ENCODE measurements around the gene GCNT1. TPM values are rescaled to one million over a fixed set of nuclear protein-coding genes. Genes with fewer than 3 reads are reported as not detected.

The GCNT1 gene
- 1 to 10 TPM; 4.2 to 4.6 TPM for total RNA-seq

GRCh38 chr9:76458903-76459693 lies at the start of gene GCNT1:
GCNT1 (plus strand) TSS chr9:76459182; CDS start chr9:76502382, 43,200 bp downstream.
- no peaks in the 10 kb centered on the region for H3K27me3 Mint-ChIP-seq
- H3K36me3 Mint-ChIP-seq (ENCODE audit: low read depth): peaks cover 3% of the 10 kb centered on the region
- ChIA-PET POLR2A (interaction anchor here (0.7 to 1.0 kb wide), 2 partner anchors 64 to 103 kb away, joined by 3 to 4 read pairs; no protein-coding TSS in a partner anchor), CTCF (interaction anchor here (0.7 to 1.3 kb wide), 9 partner anchors 8 to 246 kb away, joined by 3 to 6 read pairs (median 4); partner anchors contain the start of gene RFK)
- H3K4me1 Mint-ChIP-seq: peaks cover 26% of the 10 kb centered on the region
- peak within 1 kb of the TSS; percentile 77 for H3K27ac Mint-ChIP-seq
- intact Hi-C loops (cut with DNase I, micrococcal nuclease): loop anchor here (1.0 to 5.0 kb wide), 7 partner anchors 16 to 718 kb away; partner anchors contain the start of genes RFK (in 2 of the 2) and VPS13A (in 1 of the 2)
- peak within 1 kb of the TSS; percentile 85 for H3K4me3 Mint-ChIP-seq
- ATAC-seq: peak; percentile 96
- H3K9me3 Mint-ChIP-seq (ENCODE audit: low read depth): no peaks in the 10 kb centered on the region
- DNase-seq: peak; percentile 95

DNA sequence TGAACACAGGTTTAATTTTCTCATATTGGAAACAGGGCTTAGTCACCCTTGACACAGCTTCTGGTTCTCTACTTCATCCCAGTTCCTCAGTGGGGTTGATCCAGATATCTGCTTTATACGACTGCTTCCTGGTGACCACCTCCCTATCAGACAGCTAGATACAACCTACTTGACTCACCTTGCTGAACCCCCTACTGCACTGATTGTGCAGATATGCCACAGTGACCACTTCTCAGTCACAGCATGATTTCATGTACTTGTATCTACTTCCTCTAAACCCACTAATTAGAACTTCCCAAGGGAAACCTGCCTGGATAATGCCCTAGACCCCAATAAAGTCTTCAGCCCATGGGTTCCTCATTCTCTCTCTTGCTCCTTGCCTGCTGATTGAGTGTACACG lies 46.3 kb upstream of the GCNT1 start:
- Mint-ChIP-seq H3K36me3 (ENCODE audit: low read depth) (peaks cover 8% of the 10 kb centered on the region), H3K4me3 (no peak overlapping the region), H3K4me1 (peaks cover 10% of the 10 kb centered on the region), H3K27ac (no peak overlapping the region), H3K9me3 (ENCODE audit: low read depth) (peaks cover 8% of the 10 kb centered on the region), H3K27me3 (peaks cover 3% of the 10 kb centered on the region)
- CTCF ChIA-PET: no interaction called here
- no peak for DNase-seq
- POLR2A ChIA-PET: no interaction called here
- no peak for ATAC-seq
- intact Hi-C loops (cut with DNase I, micrococcal nuclease): no loop called here

- no peak for DNase-seq
- POLR2A ChIA-PET: no interaction called here
Measured at GRCh38 chr9:76413658-76414057, 45.3 kb upstream of the GCNT1 start.

DNA sequence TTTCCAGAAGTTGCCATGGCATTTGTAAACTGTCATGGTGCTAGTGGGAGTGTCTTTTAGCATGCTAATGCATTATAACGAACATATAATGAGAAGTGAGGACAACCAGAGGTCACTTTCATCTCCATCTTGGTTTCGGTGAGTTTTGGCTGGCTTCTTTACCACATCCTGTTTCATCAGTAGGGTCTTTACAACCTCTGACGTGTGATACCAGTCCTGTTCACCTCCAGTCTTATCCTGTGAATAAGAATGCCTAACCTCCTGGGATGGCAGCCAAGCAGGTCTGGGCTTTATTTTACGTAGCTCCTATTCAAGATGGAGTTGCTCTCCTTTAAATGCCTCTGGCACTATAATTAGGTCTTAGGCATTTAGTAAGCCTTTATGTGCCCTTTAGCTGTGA lies 44.3 kb upstream of the GCNT1 start:
- ATAC-seq (no peak), DNase-seq (no peak)
- no peak overlapping the region for H3K27ac Mint-ChIP-seq
- peaks cover 10% of the 10 kb centered on the region for H3K4me1 Mint-ChIP-seq
- ChIA-PET CTCF (no interaction called here), POLR2A (no interaction called here)
- H3K4me3 Mint-ChIP-seq: no peak overlapping the region
- peaks cover 5% of the 10 kb centered on the region for H3K27me3 Mint-ChIP-seq
- peaks cover 8% of the 10 kb centered on the region for H3K9me3 Mint-ChIP-seq (ENCODE audit: low read depth)
- intact Hi-C loops (cut with DNase I, micrococcal nuclease): no loop called here
- peaks cover 8% of the 10 kb centered on the region for H3K36me3 Mint-ChIP-seq (ENCODE audit: low read depth)

More at GRCh38 chr9:76413658-76414057, 45.3 kb upstream of the GCNT1 start:
- intact Hi-C loops (cut with DNase I, micrococcal nuclease): no loop called here
- Mint-ChIP-seq H3K4me1 (peaks cover 10% of the 10 kb centered on the region), H3K27ac (no peak overlapping the region), H3K27me3 (peaks cover 3% of the 10 kb centered on the region), H3K36me3 (ENCODE audit: low read depth) (peaks cover 8% of the 10 kb centered on the region), H3K9me3 (ENCODE audit: low read depth) (peaks cover 8% of the 10 kb centered on the region), H3K4me3 (no peak overlapping the region)
- CTCF ChIA-PET: no interaction called here
- ATAC-seq: no peak

- intact Hi-C loops (cut with DNase I, micrococcal nuclease): no loop called here
- no peak for DNase-seq
- peaks cover 10% of the 10 kb centered on the region for H3K4me1 Mint-ChIP-seq
- ChIA-PET CTCF (no interaction called here), POLR2A (no interaction called here)
- no peak overlapping the region for H3K27ac Mint-ChIP-seq
- ATAC-seq: no peak
- peaks cover 5% of the 10 kb centered on the region for H3K27me3 Mint-ChIP-seq
- peaks cover 8% of the 10 kb centered on the region for H3K9me3 Mint-ChIP-seq (ENCODE audit: low read depth)
- H3K36me3 Mint-ChIP-seq (ENCODE audit: low read depth): peaks cover 8% of the 10 kb centered on the region
- H3K4me3 Mint-ChIP-seq: no peak overlapping the region
Measured at GRCh38 chr9:76415154-76415553, 43.8 kb upstream of the GCNT1 start.

- POLR2A ChIA-PET: no interaction called here
- Mint-ChIP-seq H3K4me3 (no peak overlapping the region), H3K27me3 (peaks cover 5% of the 10 kb centered on the region), H3K36me3 (ENCODE audit: low read depth) (peaks cover 8% of the 10 kb centered on the region), H3K4me1 (peaks cover 10% of the 10 kb centered on the region), H3K27ac (no peak overlapping the region), H3K9me3 (ENCODE audit: low read depth) (peaks cover 8% of the 10 kb centered on the region)
- ATAC-seq (no peak), DNase-seq (no peak)
- CTCF ChIA-PET: no interaction called here
- intact Hi-C loops (cut with DNase I, micrococcal nuclease): no loop called here
Measured at GRCh38 chr9:76415731-76416130, 43.3 kb upstream of the GCNT1 start.

GRCh38 chr9:76417394-76417793 lies 41.6 kb upstream of the GCNT1 start:
- Mint-ChIP-seq H3K9me3 (ENCODE audit: low read depth) (peaks cover 8% of the 10 kb centered on the region), H3K27ac (no peak overlapping the region), H3K4me1 (peaks cover 10% of the 10 kb centered on the region), H3K36me3 (ENCODE audit: low read depth) (peaks cover 8% of the 10 kb centered on the region), H3K27me3 (peaks cover 5% of the 10 kb centered on the region), H3K4me3 (no peak overlapping the region)
- intact Hi-C loops (cut with DNase I, micrococcal nuclease): no loop called here
- ATAC-seq (no peak), DNase-seq (no peak)
- CTCF ChIA-PET: interaction anchor here (1.0 to 1.6 kb wide), 2 partner anchors 13 to 16 kb away, joined by 3 to 6 read pairs; no protein-coding TSS in a partner anchor
- POLR2A ChIA-PET: no interaction called here

- DNase-seq (no peak), ATAC-seq (no peak)
- H3K4me1 Mint-ChIP-seq: peaks cover 22% of the 10 kb centered on the region
- intact Hi-C loops (cut with DNase I, micrococcal nuclease): no loop called here
- H3K4me3 Mint-ChIP-seq: no peak overlapping the region
- H3K9me3 Mint-ChIP-seq (ENCODE audit: low read depth): no peaks in the 10 kb centered on the region
- H3K36me3 Mint-ChIP-seq (ENCODE audit: low read depth): no peaks in the 10 kb centered on the region
- H3K27ac Mint-ChIP-seq: no peak overlapping the region
- ChIA-PET CTCF (interaction anchor here (1.0 to 2.0 kb wide), 4 partner anchors 15 to 26 kb away, joined by 3 to 10 read pairs (median 6); partner anchors contain the start of gene RFK), POLR2A (no interaction called here)
- H3K27me3 Mint-ChIP-seq: peaks cover 2% of the 10 kb centered on the region
Measured at GRCh38 chr9:76419782-76420380, 39.1 kb upstream of the GCNT1 start.

GRCh38 chr9:76423216-76424177 lies 35.5 kb upstream of the GCNT1 start:
- H3K27me3 Mint-ChIP-seq: peaks cover 2% of the 10 kb centered on the region
- intact Hi-C loops (cut with DNase I, micrococcal nuclease): loop anchor here (1.0 kb wide), 4 partner anchors 15 to 40 kb away; no protein-coding TSS in a partner anchor
- CTCF ChIA-PET: interaction anchor here (0.8 to 3.2 kb wide), 5 partner anchors 10 to 30 kb away, joined by 3 to 12 read pairs (median 3); partner anchors contain the start of gene RFK
- no peak overlapping the region for H3K4me3 Mint-ChIP-seq
- DNase-seq (no peak), ATAC-seq (peak; percentile 42)
- POLR2A ChIA-PET: interaction anchor here (0.8 kb wide), 1 partner anchor 16 kb away, joined by 6 read pairs; no protein-coding TSS in a partner anchor
- peak overlapping the region; percentile 33 for H3K27ac Mint-ChIP-seq
- peaks cover 28% of the 10 kb centered on the region for H3K4me1 Mint-ChIP-seq
- H3K36me3 Mint-ChIP-seq (ENCODE audit: low read depth): no peaks in the 10 kb centered on the region
- no peaks in the 10 kb centered on the region for H3K9me3 Mint-ChIP-seq (ENCODE audit: low read depth)

DNA sequence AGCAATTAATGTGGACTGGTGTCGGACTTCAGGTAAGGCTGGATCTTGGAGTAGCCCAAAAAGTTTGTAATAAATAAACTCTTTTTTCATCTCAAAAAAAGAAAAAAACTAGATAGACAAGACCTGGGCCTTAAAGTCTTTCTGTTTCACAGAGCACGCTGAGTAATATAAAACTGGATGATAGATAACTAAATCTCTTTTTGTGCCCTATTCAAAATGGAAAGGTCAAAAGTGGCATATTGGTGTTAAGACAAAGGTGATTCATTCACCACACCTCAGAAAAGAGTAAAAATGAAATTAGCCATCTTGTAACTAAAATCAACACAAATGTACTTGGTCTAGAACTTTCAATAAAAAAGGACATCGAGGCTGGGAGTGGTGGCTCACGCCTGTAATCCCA lies 34.5 kb upstream of the GCNT1 start:
- Mint-ChIP-seq H3K36me3 (ENCODE audit: low read depth) (no peaks in the 10 kb centered on the region), H3K27ac (peak overlapping the region; percentile 79), H3K9me3 (ENCODE audit: low read depth) (no peaks in the 10 kb centered on the region), H3K27me3 (peaks cover 2% of the 10 kb centered on the region), H3K4me3 (peak overlapping the region; percentile 8), H3K4me1 (peaks cover 28% of the 10 kb centered on the region)
- ATAC-seq (peak; percentile 91), DNase-seq (no peak)
- ChIA-PET CTCF (interaction anchor here (0.8 to 3.2 kb wide), 4 partner anchors 9 to 30 kb away, joined by 3 to 12 read pairs (median 6); partner anchors contain the start of gene RFK), POLR2A (interaction anchor here (0.8 kb wide), 1 partner anchor 15 kb away, joined by 6 read pairs; no protein-coding TSS in a partner anchor)
- intact Hi-C loops (cut with DNase I, micrococcal nuclease): loop anchor here (1.0 kb wide), 3 partner anchors 14 to 21 kb away; no protein-coding TSS in a partner anchor
